ENCODE results near the gene ADAMTS2. TPM values are rescaled to one million over a fixed set of nuclear protein-coding genes. Genes with fewer than 3 reads are reported as not detected.
A peak's percentile ranks its signal among the peaks of the same experiment; 100 is the strongest.

The ADAMTS2 gene
- total RNA-seq, 1 donor from 2014 or later = 93.2 TPM

- peaks cover 8% of the 10 kb centered on the region for H3K4me1 Mint-ChIP-seq (ENCODE audit: low read depth)
- H3K9me3 Mint-ChIP-seq (ENCODE audit: low read depth) = peaks cover 4% of the 10 kb centered on the region
- H3K36me3 Mint-ChIP-seq (ENCODE audit: low read depth) = peaks cover 2% of the 10 kb centered on the region
- no peak for TF ChIP-seq CTCF (IDR thresholded peaks at IDR 0.05)
- no peak overlapping the region for H3K4me3 Mint-ChIP-seq (ENCODE audit: unreplicated experiment)
- H3K27me3 Mint-ChIP-seq (ENCODE audit: low read depth) = no peaks in the 10 kb centered on the region
- DNase-seq (ENCODE audit: low spot score) = peak; percentile 85
- no peak overlapping the region for H3K27ac Mint-ChIP-seq (ENCODE audit: unreplicated experiment)
These were observed 206.7 kb downstream of the ADAMTS2 start for GRCh38 chr5:179138568-179138925.

GRCh38 chr5:179137643-179138567 is 207.4 kb downstream of the ADAMTS2 start:
- Mint-ChIP-seq H3K4me1 (ENCODE audit: low read depth) (peaks cover 6% of the 10 kb centered on the region), H3K27ac (ENCODE audit: unreplicated experiment) (no peak overlapping the region), H3K4me3 (ENCODE audit: unreplicated experiment) (no peak overlapping the region), H3K27me3 (ENCODE audit: low read depth) (no peaks in the 10 kb centered on the region), H3K36me3 (ENCODE audit: low read depth) (peaks cover 4% of the 10 kb centered on the region), H3K9me3 (ENCODE audit: low read depth) (peaks cover 4% of the 10 kb centered on the region)
- no peak for TF ChIP-seq CTCF (IDR thresholded peaks at IDR 0.05)
- DNase-seq (ENCODE audit: low spot score) = peak; percentile 91

GRCh38 chr5:179137016-179137642 is 208.1 kb downstream of the ADAMTS2 start:
- no peaks in the 10 kb centered on the region for H3K4me1 Mint-ChIP-seq (ENCODE audit: low read depth)
- H3K27me3 Mint-ChIP-seq (ENCODE audit: low read depth) = no peaks in the 10 kb centered on the region
- peak; percentile 62 for DNase-seq (ENCODE audit: low spot score)
- H3K27ac Mint-ChIP-seq (ENCODE audit: unreplicated experiment) = no peak overlapping the region
- no peak for TF ChIP-seq CTCF (IDR thresholded peaks at IDR 0.05)
- peaks cover 6% of the 10 kb centered on the region for H3K36me3 Mint-ChIP-seq (ENCODE audit: low read depth)
- H3K9me3 Mint-ChIP-seq (ENCODE audit: low read depth) = peaks cover 4% of the 10 kb centered on the region
- no peak overlapping the region for H3K4me3 Mint-ChIP-seq (ENCODE audit: unreplicated experiment)

GRCh38 chr5:179135441-179136215 is 209.6 kb downstream of the ADAMTS2 start:
- H3K4me3 Mint-ChIP-seq (ENCODE audit: unreplicated experiment) = no peak overlapping the region
- no peaks in the 10 kb centered on the region for H3K27me3 Mint-ChIP-seq (ENCODE audit: low read depth)
- H3K9me3 Mint-ChIP-seq (ENCODE audit: low read depth) = peaks cover 4% of the 10 kb centered on the region
- H3K27ac Mint-ChIP-seq (ENCODE audit: unreplicated experiment) = no peak overlapping the region
- DNase-seq (ENCODE audit: low spot score) = peak; percentile 80
- H3K36me3 Mint-ChIP-seq (ENCODE audit: low read depth) = peaks cover 6% of the 10 kb centered on the region
- no peak for TF ChIP-seq CTCF (IDR thresholded peaks at IDR 0.05)
- H3K4me1 Mint-ChIP-seq (ENCODE audit: low read depth) = no peaks in the 10 kb centered on the region

- Mint-ChIP-seq H3K4me1 (ENCODE audit: low read depth) (no peaks in the 10 kb centered on the region), H3K36me3 (ENCODE audit: low read depth) (peaks cover 6% of the 10 kb centered on the region), H3K27ac (ENCODE audit: unreplicated experiment) (no peak overlapping the region), H3K27me3 (ENCODE audit: low read depth) (no peaks in the 10 kb centered on the region), H3K9me3 (ENCODE audit: low read depth) (peaks cover 4% of the 10 kb centered on the region), H3K4me3 (ENCODE audit: unreplicated experiment) (no peak overlapping the region)
- no peak for TF ChIP-seq CTCF (IDR thresholded peaks at IDR 0.05)
- peak; percentile 68 for DNase-seq (ENCODE audit: low spot score)
These were observed 210.3 kb downstream of the ADAMTS2 start for GRCh38 chr5:179135006-179135405.
